Liver (tissue), 9 donors: ENCODE measurements around the gene SPECC1. TPM values are rescaled to one million over a fixed set of nuclear protein-coding genes. Genes with fewer than 3 reads are reported as not detected.
"Not testable (repeated sequence)": the region's sequence is repeated elsewhere in the genome, so short reads cannot be mapped to it uniquely, and the experiment has no call there.

Source experiments
- DNase-seq: peaks from one replicate; pipeline ENCODE4 v3.0.0-alpha.2; 2017; ENCODE audit warnings: low spot score
- H3K27ac ChIP-seq, 2 donors: one replicate each; pipeline ENCODE4 v1.7.0; 2013; ENCODE audit warnings: inconsistent platforms in 2 of 2, low read length in 2 of 2, control low read depth in 1 of 2, low read depth in 1 of 2, mild to moderate bottlenecking in 1 of 2
- H3K27me3 ChIP-seq, 4 donors: one replicate each; pipeline versions ENCODE4 v1.6.1 to v1.7.0; 2013; ENCODE audit warnings: low read length in 3 of 4, inconsistent platforms in 1 of 4, mild to moderate bottlenecking in 1 of 4, moderate library complexity in 1 of 4; ENCODE audit not compliant: control insufficient read depth in 4 of 4, insufficient read depth in 4 of 4
- H3K36me3 ChIP-seq, 4 donors: one replicate each; pipeline versions ENCODE4 v1.6.1 to v1.7.0; 2013; ENCODE audit warnings: low read length in 3 of 4, mild to moderate bottlenecking in 3 of 4, low read depth in 1 of 4, moderate library complexity in 1 of 4; ENCODE audit not compliant: control insufficient read depth in 4 of 4, insufficient read depth in 3 of 4
- H3K4me1 ChIP-seq, 4 donors: one replicate each; pipeline versions ENCODE4 v1.6.1 to v1.7.0; 2013; ENCODE audit warnings: low read length in 3 of 4, mild to moderate bottlenecking in 3 of 4, moderate library complexity in 1 of 4; ENCODE audit not compliant: control insufficient read depth in 4 of 4, insufficient read depth in 4 of 4
- H3K4me3 ChIP-seq, 3 donors: one replicate each; pipeline versions ENCODE4 v1.6.1 to v1.7.0; 2013; ENCODE audit warnings: low read length in 3 of 3, control low read depth in 1 of 3, low read depth in 1 of 3, mild to moderate bottlenecking in 1 of 3
- H3K9ac ChIP-seq, 2 donors: one replicate each; pipeline ENCODE4 v1.7.0; 2013; ENCODE audit warnings: low read length in 2 of 2, mild to moderate bottlenecking in 2 of 2, moderate library complexity in 2 of 2, control low read depth in 1 of 2, low read depth in 1 of 2
- H3K9me3 ChIP-seq, 4 donors: one replicate each; pipeline versions ENCODE4 v1.6.1 to v1.7.0; 2013; ENCODE audit warnings: low read length in 3 of 4; ENCODE audit not compliant: control insufficient read depth in 4 of 4
- EGR1 ChIP-seq, 2 donors: IDR thresholded peaks; 2 replicates each; pipeline ENCODE4 v1.6.1; 2016 to 2018; ENCODE audit warnings: antibody characterized with exemption in 2 of 2, low read depth in 2 of 2
- GABPA ChIP-seq, 2 donors: IDR thresholded peaks in 1 of 2; conservative IDR thresholded peaks in 1 of 2; 2 replicates each; pipeline ENCODE4 v1.6.1; 2016; ENCODE audit warnings: antibody characterized with exemption in 2 of 2, mild to moderate bottlenecking in 1 of 2, moderate library complexity in 1 of 2
- HNF4A ChIP-seq, 2 donors: conservative IDR thresholded peaks; 2 replicates each; pipeline ENCODE4 v1.6.1; 2016; ENCODE audit warnings: antibody characterized with exemption in 2 of 2, mild to moderate bottlenecking in 2 of 2
- JUND ChIP-seq, 2 donors: IDR thresholded peaks; 2 replicates each; pipeline ENCODE4 v1.6.1; 2016; ENCODE audit warnings: antibody characterized with exemption in 2 of 2
- NR2F2 ChIP-seq: IDR thresholded peaks from 2 replicates; pipeline ENCODE4 v1.6.1; 2016; ENCODE audit warnings: antibody characterized with exemption
- RAD21 ChIP-seq, 2 donors: IDR thresholded peaks; 2 replicates each; pipeline ENCODE4 v1.6.1; 2016; ENCODE audit warnings: antibody characterized with exemption in 2 of 2, mild to moderate bottlenecking in 2 of 2
- RXRA ChIP-seq, 2 donors: IDR thresholded peaks; 2 replicates each; pipeline ENCODE4 v1.6.1; 2017 to 2018; ENCODE audit warnings: antibody characterized with exemption in 2 of 2, mild to moderate bottlenecking in 1 of 2
- SP1 ChIP-seq: IDR thresholded peaks from 2 replicates; pipeline ENCODE4 v1.6.1; 2018; ENCODE audit warnings: antibody characterized with exemption, mild to moderate bottlenecking
- WGBS: extraction: QIAGEN DNeasy Blood & Tissue Kit; methylation state at CpG from one replicate; pipeline ENCODE4 v1.1.7; 2013; 5-methylcytosine and 5-hydroxymethylcytosine counted together
- polyA plus RNA-seq, 2 donors: library from polyadenylated mRNA; stranded (reverse) in 1 of 2; unstranded in 1 of 2; fragments of 200-250 nt in 1 of 2; fragments of >200 nt in 1 of 2; fragmentation: Nextera tagmentation in 1 of 2; extraction: Ambion mirVana in 1 of 2; gene quantifications; one replicate each; pipeline versions ENCODE4 v1.2.1 to v1.2.3, GENCODE V29; 2013 to 2015
- total RNA-seq, 2 donors: library from RNA; depleted of rRNA; stranded (reverse); fragments of >200 nt; gene quantifications; one replicate each; pipeline ENCODE4 v1.2.3, GENCODE V29; 2014
- TF ChIP-seq, protein P1 (sequence below): IDR thresholded peaks from 2 replicates; pipeline ENCODE4 v1.6.1; 2016; ENCODE audit warnings: antibody characterized with exemption
- TF ChIP-seq, protein P2 (sequence below): IDR thresholded peaks from 2 replicates; pipeline ENCODE4 v1.6.1; 2016; ENCODE audit warnings: antibody characterized with exemption, mild to moderate bottlenecking
- TF ChIP-seq, protein P3 (sequence below): IDR thresholded peaks from 2 replicates; pipeline ENCODE4 v1.6.1; 2016; ENCODE audit warnings: antibody characterized with exemption
- TF ChIP-seq, protein P4 (sequence below): fragments of 150-350 bp; IDR thresholded peaks from 2 replicates; pipeline ENCODE4 v1.5.1; 2017; ENCODE audit warnings: improper control_type of control experiment, low read depth, low read length; ENCODE audit not compliant: missing input control
- donor health status: healthy.
- donor health status: healthy.
- donor health status: healthy.
- donor health status: healthy.
- donor health status: healthy.

Gene SPECC1
- total and polyA plus RNA-seq, 4 donors: 0.36 to 70.3 (median 1.8) TPM

DNA sequence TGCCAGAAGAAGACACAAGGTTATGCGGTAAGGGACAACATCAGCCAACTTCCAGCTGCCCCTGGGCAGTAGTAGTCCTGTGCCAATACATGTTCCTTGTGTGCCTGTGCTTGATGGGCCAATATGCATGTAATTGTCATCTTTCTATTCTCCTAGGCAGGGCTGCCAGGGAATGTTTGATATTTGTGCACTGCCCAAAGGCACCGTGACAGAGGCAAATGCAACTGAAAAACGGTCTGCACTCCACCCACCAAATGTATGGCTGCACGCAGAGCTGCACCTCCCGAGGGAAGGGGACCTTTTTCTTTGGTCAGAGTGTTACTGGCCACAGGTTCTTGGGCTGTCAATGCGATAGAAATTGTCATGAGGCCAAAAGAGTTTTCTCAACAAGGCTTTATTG is 251.1 kb downstream of the SPECC1 start:
- DNase-seq: no peak
- Histone ChIP-seq H3K9me3 (no peaks in the 10 kb centered on the region), H3K9ac (no peak overlapping the region), H3K27ac (no peak overlapping the region), H3K36me3 (no peaks in the 10 kb centered on the region), H3K27me3 (no peaks in the 10 kb centered on the region), H3K4me1 (no peaks in the 10 kb centered on the region), H3K4me3 (no peak overlapping the region)
- no peak for TF ChIP-seq RAD21 (IDR thresholded peaks at IDR 0.05)
- TF ChIP-seq RXRA (IDR thresholded peaks at IDR 0.05): no peak
- TF ChIP-seq, protein P1, sequence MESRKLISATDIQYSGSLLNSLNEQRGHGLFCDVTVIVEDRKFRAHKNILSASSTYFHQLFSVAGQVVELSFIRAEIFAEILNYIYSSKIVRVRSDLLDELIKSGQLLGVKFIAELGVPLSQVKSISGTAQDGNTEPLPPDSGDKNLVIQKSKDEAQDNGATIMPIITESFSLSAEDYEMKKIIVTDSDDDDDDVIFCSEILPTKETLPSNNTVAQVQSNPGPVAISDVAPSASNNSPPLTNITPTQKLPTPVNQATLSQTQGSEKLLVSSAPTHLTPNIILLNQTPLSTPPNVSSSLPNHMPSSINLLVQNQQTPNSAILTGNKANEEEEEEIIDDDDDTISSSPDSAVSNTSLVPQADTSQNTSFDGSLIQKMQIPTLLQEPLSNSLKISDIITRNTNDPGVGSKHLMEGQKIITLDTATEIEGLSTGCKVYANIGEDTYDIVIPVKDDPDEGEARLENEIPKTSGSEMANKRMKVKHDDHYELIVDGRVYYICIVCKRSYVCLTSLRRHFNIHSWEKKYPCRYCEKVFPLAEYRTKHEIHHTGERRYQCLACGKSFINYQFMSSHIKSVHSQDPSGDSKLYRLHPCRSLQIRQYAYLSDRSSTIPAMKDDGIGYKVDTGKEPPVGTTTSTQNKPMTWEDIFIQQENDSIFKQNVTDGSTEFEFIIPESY: no peak
- TF ChIP-seq, protein P2, sequence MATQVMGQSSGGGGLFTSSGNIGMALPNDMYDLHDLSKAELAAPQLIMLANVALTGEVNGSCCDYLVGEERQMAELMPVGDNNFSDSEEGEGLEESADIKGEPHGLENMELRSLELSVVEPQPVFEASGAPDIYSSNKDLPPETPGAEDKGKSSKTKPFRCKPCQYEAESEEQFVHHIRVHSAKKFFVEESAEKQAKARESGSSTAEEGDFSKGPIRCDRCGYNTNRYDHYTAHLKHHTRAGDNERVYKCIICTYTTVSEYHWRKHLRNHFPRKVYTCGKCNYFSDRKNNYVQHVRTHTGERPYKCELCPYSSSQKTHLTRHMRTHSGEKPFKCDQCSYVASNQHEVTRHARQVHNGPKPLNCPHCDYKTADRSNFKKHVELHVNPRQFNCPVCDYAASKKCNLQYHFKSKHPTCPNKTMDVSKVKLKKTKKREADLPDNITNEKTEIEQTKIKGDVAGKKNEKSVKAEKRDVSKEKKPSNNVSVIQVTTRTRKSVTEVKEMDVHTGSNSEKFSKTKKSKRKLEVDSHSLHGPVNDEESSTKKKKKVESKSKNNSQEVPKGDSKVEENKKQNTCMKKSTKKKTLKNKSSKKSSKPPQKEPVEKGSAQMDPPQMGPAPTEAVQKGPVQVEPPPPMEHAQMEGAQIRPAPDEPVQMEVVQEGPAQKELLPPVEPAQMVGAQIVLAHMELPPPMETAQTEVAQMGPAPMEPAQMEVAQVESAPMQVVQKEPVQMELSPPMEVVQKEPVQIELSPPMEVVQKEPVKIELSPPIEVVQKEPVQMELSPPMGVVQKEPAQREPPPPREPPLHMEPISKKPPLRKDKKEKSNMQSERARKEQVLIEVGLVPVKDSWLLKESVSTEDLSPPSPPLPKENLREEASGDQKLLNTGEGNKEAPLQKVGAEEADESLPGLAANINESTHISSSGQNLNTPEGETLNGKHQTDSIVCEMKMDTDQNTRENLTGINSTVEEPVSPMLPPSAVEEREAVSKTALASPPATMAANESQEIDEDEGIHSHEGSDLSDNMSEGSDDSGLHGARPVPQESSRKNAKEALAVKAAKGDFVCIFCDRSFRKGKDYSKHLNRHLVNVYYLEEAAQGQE: no peak
- TF ChIP-seq, protein P3, sequence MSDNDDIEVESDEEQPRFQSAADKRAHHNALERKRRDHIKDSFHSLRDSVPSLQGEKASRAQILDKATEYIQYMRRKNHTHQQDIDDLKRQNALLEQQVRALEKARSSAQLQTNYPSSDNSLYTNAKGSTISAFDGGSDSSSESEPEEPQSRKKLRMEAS: no peak
- TF ChIP-seq EGR1 (IDR thresholded peaks at IDR 0.05; ENCODE audit: low read depth in 2 of 2): no peak
- 94% methylated on average over 6 of the region's 6 CpGs for WGBS

DNA sequence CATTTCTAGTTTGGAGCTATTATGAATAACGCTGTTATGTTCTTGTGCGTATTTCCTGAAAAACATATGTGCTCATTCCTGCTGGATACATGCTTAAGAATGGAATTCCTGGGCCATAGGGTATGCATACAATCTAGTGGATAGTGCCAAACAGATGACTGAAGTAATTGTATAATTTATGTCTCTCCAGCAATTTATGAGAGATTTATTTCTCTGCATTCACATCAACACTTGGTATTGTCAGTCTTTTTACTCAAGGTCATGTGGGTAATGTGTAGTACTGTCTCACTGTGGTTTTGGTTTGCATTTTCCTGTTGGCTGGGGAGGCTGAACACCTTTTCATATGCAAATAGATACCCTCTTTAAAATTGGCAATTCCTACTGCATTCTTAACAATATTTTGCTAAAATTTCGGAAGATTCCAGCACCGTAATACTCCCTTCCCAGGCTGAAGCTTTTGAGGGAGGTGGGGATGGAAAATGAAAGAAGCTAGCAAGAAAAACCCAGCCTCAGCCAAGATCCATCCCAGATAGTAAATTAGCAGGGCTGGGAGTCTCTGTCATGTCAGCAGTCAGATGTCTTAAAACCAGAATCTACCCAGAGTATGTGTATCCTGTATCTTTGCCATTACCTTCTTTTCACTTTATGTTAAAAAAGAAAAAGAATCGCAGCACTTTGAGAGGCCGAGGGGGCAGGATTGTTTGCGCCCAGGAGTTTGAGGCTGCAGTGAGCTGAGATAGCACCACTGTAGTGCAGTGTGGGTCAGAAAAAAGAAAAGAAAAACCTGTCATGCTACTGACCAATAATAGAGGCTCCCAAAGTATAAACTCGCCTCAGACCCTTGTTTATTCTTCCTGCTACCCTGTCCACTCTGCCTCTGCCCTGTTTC is 253.3 kb downstream of the SPECC1 start:
- DNase-seq: no peak
- Histone ChIP-seq H3K9me3 (no peaks in the 10 kb centered on the region), H3K27me3 (no peaks in the 10 kb centered on the region), H3K9ac (no peak overlapping the region), H3K4me3 (no peak overlapping the region), H3K36me3 (no peaks in the 10 kb centered on the region), H3K4me1 (no peaks in the 10 kb centered on the region), H3K27ac (no peak overlapping the region)
- 90% methylated on average over 8 of the region's 8 CpGs for WGBS
- TF ChIP-seq, protein P4, sequence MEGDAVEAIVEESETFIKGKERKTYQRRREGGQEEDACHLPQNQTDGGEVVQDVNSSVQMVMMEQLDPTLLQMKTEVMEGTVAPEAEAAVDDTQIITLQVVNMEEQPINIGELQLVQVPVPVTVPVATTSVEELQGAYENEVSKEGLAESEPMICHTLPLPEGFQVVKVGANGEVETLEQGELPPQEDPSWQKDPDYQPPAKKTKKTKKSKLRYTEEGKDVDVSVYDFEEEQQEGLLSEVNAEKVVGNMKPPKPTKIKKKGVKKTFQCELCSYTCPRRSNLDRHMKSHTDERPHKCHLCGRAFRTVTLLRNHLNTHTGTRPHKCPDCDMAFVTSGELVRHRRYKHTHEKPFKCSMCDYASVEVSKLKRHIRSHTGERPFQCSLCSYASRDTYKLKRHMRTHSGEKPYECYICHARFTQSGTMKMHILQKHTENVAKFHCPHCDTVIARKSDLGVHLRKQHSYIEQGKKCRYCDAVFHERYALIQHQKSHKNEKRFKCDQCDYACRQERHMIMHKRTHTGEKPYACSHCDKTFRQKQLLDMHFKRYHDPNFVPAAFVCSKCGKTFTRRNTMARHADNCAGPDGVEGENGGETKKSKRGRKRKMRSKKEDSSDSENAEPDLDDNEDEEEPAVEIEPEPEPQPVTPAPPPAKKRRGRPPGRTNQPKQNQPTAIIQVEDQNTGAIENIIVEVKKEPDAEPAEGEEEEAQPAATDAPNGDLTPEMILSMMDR: no peak
- TF ChIP-seq HNF4A (conservative IDR thresholded peaks at IDR 0.05) (no peak), SP1 (no peak), JUND (IDR thresholded peaks at IDR 0.05) (no peak), RXRA (IDR thresholded peaks at IDR 0.05) (no peak), NR2F2 (no peak), EGR1 (IDR thresholded peaks at IDR 0.05; ENCODE audit: low read depth in 2 of 2) (no peak), GABPA (IDR thresholded peaks at IDR 0.05 in 1 of 2, conservative IDR thresholded peaks at IDR 0.05 in 1 of 2) (no peak)
- TF ChIP-seq, protein P3: no peak

DNA sequence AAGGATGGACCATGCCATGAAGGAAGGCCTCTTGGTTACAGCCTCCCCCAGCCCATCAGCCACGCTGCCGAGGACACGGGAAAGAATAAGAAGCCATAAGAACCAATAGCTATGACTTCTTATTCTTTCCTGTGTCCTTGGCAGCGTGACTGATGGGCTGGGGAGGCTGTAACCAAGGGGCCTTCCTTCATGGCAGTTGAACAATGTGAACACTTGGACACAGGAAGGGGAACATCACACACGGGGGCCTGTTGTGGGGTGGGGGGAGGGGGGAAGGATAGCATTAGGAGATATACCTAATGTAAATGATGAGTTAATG is 253.9 kb downstream of the SPECC1 start:
- not testable (repeated sequence) for H3K36me3 ChIP-seq, H3K4me3 ChIP-seq, DNase-seq, H3K9ac ChIP-seq, H3K9me3 ChIP-seq, H3K4me1 ChIP-seq, H3K27ac ChIP-seq, H3K27me3 ChIP-seq
- WGBS: 81% methylated on average over 5 of the region's 5 CpGs
